C4-2B (cell line): Measurements from ENCODE around the gene TNFSF9.

Source experiments
- ZFX ChIP-seq: fragments of 450-650 bp; IDR thresholded peaks from 2 replicates; pipeline ENCODE4 v1.6.1; 2017
- TF ChIP-seq, protein P1 (sequence below): fragments of 450-650 bp; conservative IDR thresholded peaks from 2 replicates; pipeline ENCODE4 v1.5.1; 2017; ENCODE audit warnings: mild to moderate bottlenecking

DNA sequence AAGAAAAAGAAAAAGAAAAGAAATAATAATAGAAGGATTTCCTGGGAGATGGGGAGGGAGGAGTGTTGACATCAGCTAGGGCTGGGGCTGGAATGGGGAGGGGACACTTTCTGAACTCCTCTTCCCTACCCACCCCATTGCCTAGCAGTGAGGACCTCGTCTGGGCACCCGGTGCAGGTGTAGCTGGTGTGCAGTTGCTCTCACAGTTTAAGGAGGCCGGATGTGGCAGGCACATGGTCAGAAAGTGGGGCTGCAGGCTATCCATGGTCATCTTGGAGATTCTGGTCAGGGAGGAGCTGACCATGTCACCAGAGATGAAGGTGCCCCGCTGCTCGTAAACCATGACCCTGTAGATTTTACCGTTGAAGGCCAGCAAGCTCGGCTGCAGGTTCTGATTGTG lies 20.2 kb upstream of the TNFSF9 start:
- TF ChIP-seq, protein P1, sequence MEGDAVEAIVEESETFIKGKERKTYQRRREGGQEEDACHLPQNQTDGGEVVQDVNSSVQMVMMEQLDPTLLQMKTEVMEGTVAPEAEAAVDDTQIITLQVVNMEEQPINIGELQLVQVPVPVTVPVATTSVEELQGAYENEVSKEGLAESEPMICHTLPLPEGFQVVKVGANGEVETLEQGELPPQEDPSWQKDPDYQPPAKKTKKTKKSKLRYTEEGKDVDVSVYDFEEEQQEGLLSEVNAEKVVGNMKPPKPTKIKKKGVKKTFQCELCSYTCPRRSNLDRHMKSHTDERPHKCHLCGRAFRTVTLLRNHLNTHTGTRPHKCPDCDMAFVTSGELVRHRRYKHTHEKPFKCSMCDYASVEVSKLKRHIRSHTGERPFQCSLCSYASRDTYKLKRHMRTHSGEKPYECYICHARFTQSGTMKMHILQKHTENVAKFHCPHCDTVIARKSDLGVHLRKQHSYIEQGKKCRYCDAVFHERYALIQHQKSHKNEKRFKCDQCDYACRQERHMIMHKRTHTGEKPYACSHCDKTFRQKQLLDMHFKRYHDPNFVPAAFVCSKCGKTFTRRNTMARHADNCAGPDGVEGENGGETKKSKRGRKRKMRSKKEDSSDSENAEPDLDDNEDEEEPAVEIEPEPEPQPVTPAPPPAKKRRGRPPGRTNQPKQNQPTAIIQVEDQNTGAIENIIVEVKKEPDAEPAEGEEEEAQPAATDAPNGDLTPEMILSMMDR = no peak
- no peak for TF ChIP-seq ZFX
